HepG2 (cell line): Measurements from ENCODE around the gene CDCA4. TPM values are rescaled to one million over a fixed set of nuclear protein-coding genes. Genes with fewer than 3 reads are reported as not detected.

Experiments
- ARNTL ChIP-seq: sonication (generic); formaldehyde crosslinking; IDR thresholded peaks from 2 replicates; pipeline ENCODE4 v1.4.0; 2020; ENCODE audit warnings: mild to moderate bottlenecking, missing genetic modification reagents
- GATAD1 ChIP-seq: IDR thresholded peaks from 2 replicates; pipeline ENCODE4 v1.6.1; 2016; ENCODE audit warnings: missing genetic modification reagents, missing compliant biosample characterization
- GTF3A ChIP-seq: sonication (generic); formaldehyde crosslinking; conservative IDR thresholded peaks from 2 replicates; pipeline ENCODE4 v1.4.0; 2020; ENCODE audit warnings: mild to moderate bottlenecking, missing genetic modification reagents
- TCF12 ChIP-seq, 2 experiments: fragments of 450-650 bp in 1 of 2; sonication (generic) in 1 of 2; formaldehyde crosslinking in 1 of 2; IDR thresholded peaks; 2 replicates each; pipeline versions ENCODE4 v1.6.1 to v1.8.0; 2017 to 2022; ENCODE audit warnings: antibody characterized with exemption in 1 of 2, mild to moderate bottlenecking in 1 of 2, missing genetic modification reagents in 1 of 2, moderate library complexity in 1 of 2
- ZMYM3 ChIP-seq: sonication (generic); formaldehyde crosslinking; IDR thresholded peaks from 2 replicates; pipeline ENCODE4 v1.5.1; 2020; ENCODE audit warnings: mild to moderate bottlenecking, missing genetic modification reagents
- ZNF205 ChIP-seq: IDR thresholded peaks from 2 replicates; pipeline ENCODE4 v1.6.1; 2018; ENCODE audit warnings: missing biosample characterization, missing genetic modification reagents
- ZNF230 ChIP-seq: sonication (generic); formaldehyde crosslinking; IDR thresholded peaks from 2 replicates; pipeline ENCODE4 v1.4.0; 2020; ENCODE audit warnings: mild to moderate bottlenecking, missing genetic modification reagents
- ZNF792 ChIP-seq: IDR thresholded peaks from 2 replicates; pipeline ENCODE4 v1.6.1; 2016
- polyA plus RNA-seq, 8 experiments: library from polyadenylated mRNA; depleted of rRNA in 3 of 8; stranded (reverse) in 7 of 8; unstranded in 1 of 8; fragments of >200 nt; fragmentation: Illumina TruSeq in 4 of 8; extraction: Trizol in 4 of 8; gene quantifications; 2 replicates each; pipeline versions ENCODE4 v1.2.1 to v1.2.3, GENCODE V29; 2011 to 2016; ENCODE audit warnings: low read depth in 4 of 8, missing spikeins in 1 of 8, mixed read lengths in 1 of 8; ENCODE audit not compliant: insufficient read depth in 1 of 8
- total RNA-seq, 5 experiments: library from RNA; depleted of rRNA; stranded (reverse); fragments of >200 nt; fragmentation: Illumina TruSeq; extraction: Trizol; gene quantifications; 2 replicates each; pipeline ENCODE4 v1.2.3, GENCODE V29; 2016; ENCODE audit warnings: low read depth in 1 of 5
- TF ChIP-seq, protein P1 (sequence below): sonication (generic); formaldehyde crosslinking; IDR thresholded peaks from 2 replicates; pipeline ENCODE4 v1.4.0; 2020; ENCODE audit warnings: missing genetic modification reagents
- TF ChIP-seq, protein P2 (sequence below): IDR thresholded peaks from 2 replicates; pipeline ENCODE4 v1.4.0; 2020; ENCODE audit warnings: mild to moderate bottlenecking, missing genetic modification reagents
- TF ChIP-seq, protein P3 (sequence below): sonication (generic); formaldehyde crosslinking; conservative IDR thresholded peaks from 2 replicates; pipeline ENCODE4 v1.8.1; 2023; ENCODE audit warnings: missing genetic modification reagents
- TF ChIP-seq, protein P4 (sequence below): sonication (generic); formaldehyde crosslinking; IDR thresholded peaks from 2 replicates; pipeline ENCODE4 v1.4.0; 2020; ENCODE audit warnings: missing genetic modification reagents
- TF ChIP-seq, protein P5 (sequence below): sonication (generic); formaldehyde crosslinking; conservative IDR thresholded peaks from 2 replicates; pipeline ENCODE4 v1.4.0; 2020; ENCODE audit warnings: missing genetic modification reagents
- TF ChIP-seq, protein P6 (sequence below): sonication (generic); formaldehyde crosslinking; IDR thresholded peaks from 2 replicates; pipeline ENCODE4 v1.5.0; 2020; ENCODE audit warnings: mild to moderate bottlenecking, missing genetic modification reagents, moderate library complexity

CDCA4 gene
- total and polyA plus RNA-seq, 2 of the 13 experiments (the other 11 are each of a cell fraction or from before 2014, with no cell fraction given) = 19.7 to 43.1 TPM

DNA sequence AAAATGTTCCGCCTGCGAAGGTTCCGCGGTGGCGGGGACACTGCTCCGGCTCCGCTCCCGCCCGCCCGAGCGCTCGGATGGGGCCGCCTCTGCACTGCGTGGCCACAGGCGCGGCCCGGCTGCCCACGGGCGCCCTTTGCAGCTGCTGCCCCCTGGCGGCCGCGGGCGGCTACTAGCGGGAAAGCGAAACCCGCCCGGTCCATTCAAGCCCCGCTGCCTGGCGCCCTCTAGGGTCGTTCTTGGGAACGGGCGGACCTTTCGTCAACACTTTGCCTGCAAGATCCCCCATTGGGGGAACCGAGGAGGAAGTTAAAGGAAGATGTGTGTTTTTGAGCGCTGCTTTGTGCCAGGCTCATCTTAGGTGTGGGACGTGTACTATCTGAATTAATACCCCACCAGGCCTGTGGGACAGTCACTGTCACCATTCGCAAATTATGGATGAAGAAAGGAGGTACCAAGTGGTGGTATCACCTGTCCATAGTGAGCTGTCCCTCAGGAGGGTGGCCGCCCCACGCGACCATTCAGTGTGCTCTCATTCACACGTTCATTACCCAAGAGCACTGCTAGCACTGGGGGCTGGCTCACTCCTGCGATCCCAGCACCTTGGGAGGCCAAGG lies 24.9 kb upstream of the CDCA4 start (continued):
- TF ChIP-seq, protein P1, sequence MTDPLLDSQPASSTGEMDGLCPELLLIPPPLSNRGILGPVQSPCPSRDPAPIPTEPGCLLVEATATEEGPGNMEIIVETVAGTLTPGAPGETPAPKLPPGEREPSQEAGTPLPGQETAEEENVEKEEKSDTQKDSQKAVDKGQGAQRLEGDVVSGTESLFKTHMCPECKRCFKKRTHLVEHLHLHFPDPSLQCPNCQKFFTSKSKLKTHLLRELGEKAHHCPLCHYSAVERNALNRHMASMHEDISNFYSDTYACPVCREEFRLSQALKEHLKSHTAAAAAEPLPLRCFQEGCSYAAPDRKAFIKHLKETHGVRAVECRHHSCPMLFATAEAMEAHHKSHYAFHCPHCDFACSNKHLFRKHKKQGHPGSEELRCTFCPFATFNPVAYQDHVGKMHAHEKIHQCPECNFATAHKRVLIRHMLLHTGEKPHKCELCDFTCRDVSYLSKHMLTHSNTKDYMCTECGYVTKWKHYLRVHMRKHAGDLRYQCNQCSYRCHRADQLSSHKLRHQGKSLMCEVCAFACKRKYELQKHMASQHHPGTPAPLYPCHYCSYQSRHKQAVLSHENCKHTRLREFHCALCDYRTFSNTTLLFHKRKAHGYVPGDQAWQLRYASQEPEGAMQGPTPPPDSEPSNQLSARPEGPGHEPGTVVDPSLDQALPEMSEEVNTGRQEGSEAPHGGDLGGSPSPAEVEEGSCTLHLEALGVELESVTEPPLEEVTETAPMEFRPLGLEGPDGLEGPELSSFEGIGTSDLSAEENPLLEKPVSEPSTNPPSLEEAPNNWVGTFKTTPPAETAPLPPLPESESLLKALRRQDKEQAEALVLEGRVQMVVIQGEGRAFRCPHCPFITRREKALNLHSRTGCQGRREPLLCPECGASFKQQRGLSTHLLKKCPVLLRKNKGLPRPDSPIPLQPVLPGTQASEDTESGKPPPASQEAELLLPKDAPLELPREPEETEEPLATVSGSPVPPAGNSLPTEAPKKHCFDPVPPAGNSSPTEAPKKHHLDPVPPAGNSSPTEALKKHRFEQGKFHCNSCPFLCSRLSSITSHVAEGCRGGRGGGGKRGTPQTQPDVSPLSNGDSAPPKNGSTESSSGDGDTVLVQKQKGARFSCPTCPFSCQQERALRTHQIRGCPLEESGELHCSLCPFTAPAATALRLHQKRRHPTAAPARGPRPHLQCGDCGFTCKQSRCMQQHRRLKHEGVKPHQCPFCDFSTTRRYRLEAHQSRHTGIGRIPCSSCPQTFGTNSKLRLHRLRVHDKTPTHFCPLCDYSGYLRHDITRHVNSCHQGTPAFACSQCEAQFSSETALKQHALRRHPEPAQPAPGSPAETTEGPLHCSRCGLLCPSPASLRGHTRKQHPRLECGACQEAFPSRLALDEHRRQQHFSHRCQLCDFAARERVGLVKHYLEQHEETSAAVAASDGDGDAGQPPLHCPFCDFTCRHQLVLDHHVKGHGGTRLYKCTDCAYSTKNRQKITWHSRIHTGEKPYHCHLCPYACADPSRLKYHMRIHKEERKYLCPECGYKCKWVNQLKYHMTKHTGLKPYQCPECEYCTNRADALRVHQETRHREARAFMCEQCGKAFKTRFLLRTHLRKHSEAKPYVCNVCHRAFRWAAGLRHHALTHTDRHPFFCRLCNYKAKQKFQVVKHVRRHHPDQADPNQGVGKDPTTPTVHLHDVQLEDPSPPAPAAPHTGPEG (CRISPR knock-in tag) = peak; percentile 98
- TF ChIP-seq, protein P2, sequence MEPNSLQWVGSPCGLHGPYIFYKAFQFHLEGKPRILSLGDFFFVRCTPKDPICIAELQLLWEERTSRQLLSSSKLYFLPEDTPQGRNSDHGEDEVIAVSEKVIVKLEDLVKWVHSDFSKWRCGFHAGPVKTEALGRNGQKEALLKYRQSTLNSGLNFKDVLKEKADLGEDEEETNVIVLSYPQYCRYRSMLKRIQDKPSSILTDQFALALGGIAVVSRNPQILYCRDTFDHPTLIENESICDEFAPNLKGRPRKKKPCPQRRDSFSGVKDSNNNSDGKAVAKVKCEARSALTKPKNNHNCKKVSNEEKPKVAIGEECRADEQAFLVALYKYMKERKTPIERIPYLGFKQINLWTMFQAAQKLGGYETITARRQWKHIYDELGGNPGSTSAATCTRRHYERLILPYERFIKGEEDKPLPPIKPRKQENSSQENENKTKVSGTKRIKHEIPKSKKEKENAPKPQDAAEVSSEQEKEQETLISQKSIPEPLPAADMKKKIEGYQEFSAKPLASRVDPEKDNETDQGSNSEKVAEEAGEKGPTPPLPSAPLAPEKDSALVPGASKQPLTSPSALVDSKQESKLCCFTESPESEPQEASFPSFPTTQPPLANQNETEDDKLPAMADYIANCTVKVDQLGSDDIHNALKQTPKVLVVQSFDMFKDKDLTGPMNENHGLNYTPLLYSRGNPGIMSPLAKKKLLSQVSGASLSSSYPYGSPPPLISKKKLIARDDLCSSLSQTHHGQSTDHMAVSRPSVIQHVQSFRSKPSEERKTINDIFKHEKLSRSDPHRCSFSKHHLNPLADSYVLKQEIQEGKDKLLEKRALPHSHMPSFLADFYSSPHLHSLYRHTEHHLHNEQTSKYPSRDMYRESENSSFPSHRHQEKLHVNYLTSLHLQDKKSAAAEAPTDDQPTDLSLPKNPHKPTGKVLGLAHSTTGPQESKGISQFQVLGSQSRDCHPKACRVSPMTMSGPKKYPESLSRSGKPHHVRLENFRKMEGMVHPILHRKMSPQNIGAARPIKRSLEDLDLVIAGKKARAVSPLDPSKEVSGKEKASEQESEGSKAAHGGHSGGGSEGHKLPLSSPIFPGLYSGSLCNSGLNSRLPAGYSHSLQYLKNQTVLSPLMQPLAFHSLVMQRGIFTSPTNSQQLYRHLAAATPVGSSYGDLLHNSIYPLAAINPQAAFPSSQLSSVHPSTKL (CRISPR knock-in tag) = peak; percentile 49; the same call in 1 of the 2 replicates
- TF ChIP-seq, protein P3, sequence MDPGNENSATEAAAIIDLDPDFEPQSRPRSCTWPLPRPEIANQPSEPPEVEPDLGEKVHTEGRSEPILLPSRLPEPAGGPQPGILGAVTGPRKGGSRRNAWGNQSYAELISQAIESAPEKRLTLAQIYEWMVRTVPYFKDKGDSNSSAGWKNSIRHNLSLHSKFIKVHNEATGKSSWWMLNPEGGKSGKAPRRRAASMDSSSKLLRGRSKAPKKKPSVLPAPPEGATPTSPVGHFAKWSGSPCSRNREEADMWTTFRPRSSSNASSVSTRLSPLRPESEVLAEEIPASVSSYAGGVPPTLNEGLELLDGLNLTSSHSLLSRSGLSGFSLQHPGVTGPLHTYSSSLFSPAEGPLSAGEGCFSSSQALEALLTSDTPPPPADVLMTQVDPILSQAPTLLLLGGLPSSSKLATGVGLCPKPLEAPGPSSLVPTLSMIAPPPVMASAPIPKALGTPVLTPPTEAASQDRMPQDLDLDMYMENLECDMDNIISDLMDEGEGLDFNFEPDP (CRISPR knock-in tag) = no peak
- no peak for TF ChIP-seq ZMYM3 (CRISPR knock-in tag)
- TF ChIP-seq, protein P4, sequence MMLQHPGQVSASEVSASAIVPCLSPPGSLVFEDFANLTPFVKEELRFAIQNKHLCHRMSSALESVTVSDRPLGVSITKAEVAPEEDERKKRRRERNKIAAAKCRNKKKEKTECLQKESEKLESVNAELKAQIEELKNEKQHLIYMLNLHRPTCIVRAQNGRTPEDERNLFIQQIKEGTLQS (CRISPR knock-in tag) = no peak
- no peak for TF ChIP-seq ZNF792
- TF ChIP-seq GTF3A = no peak
- TF ChIP-seq, protein P5, sequence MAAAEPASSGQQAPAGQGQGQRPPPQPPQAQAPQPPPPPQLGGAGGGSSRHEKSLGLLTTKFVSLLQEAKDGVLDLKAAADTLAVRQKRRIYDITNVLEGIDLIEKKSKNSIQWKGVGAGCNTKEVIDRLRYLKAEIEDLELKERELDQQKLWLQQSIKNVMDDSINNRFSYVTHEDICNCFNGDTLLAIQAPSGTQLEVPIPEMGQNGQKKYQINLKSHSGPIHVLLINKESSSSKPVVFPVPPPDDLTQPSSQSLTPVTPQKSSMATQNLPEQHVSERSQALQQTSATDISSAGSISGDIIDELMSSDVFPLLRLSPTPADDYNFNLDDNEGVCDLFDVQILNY (CRISPR knock-in tag) = peak; percentile 64; the same call in 1 of the 2 replicates
- peak; percentile 42; the same call in 1 of the 2 replicates for TF ChIP-seq GATAD1 (CRISPR knock-in tag)
- TF ChIP-seq TCF12 (IDR thresholded peaks at IDR 0.05) = no peak
- TF ChIP-seq TCF12 (CRISPR knock-in tag; IDR thresholded peaks at IDR 0.05) = 0 out of 2 replicates have a peak, but pooled peaks have one; percentile 29
- TF ChIP-seq, protein P6, sequence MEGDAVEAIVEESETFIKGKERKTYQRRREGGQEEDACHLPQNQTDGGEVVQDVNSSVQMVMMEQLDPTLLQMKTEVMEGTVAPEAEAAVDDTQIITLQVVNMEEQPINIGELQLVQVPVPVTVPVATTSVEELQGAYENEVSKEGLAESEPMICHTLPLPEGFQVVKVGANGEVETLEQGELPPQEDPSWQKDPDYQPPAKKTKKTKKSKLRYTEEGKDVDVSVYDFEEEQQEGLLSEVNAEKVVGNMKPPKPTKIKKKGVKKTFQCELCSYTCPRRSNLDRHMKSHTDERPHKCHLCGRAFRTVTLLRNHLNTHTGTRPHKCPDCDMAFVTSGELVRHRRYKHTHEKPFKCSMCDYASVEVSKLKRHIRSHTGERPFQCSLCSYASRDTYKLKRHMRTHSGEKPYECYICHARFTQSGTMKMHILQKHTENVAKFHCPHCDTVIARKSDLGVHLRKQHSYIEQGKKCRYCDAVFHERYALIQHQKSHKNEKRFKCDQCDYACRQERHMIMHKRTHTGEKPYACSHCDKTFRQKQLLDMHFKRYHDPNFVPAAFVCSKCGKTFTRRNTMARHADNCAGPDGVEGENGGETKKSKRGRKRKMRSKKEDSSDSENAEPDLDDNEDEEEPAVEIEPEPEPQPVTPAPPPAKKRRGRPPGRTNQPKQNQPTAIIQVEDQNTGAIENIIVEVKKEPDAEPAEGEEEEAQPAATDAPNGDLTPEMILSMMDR (CRISPR knock-in tag) = peak; percentile 98
- 0 out of 2 replicates have a peak, but pooled peaks have one; percentile 32 for TF ChIP-seq ZNF230 (CRISPR knock-in tag)
- TF ChIP-seq ZNF205 (CRISPR knock-in tag) = peak; percentile 50; the same call in 1 of the 2 replicates
- TF ChIP-seq ARNTL (CRISPR knock-in tag) = 0 out of 2 replicates have a peak, but pooled peaks have one; percentile 28
